ENCODE measurements around the gene LYL1.

LYL1 gene

DNA sequence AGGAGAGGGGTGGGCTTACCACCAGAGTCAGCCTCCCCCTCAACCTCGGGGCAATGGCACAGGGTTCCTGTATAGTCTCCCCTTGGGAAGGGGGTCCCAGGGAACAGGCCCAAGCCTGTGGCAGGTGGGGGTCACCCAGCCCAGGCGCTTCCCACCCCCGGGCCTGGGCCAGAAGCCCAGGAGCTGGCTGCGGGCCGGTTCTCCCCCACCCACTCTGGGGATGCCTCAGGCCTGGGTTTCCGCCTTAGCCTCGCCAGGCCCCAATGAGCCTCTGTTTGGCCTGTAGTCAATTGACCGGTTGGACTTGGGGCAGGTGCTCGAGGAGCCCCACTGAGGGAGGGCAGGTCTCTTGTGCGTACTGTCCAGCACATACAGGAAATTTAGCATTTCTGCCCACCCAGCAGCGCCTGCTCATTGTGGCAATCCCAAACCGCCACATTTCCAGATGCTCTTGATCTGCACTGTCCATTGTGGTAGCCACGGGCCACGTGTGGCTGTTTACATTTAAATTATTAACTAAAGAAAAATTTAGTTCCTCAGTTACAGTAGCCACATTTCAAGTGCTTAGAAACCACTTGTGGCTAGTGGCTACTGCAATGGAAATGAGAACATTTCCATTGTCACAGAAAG lies 9.9 kb downstream of the LYL1 start:
- DNase-seq (ENCODE audit: low read depth in 2 of 2) = no peak

DNA sequence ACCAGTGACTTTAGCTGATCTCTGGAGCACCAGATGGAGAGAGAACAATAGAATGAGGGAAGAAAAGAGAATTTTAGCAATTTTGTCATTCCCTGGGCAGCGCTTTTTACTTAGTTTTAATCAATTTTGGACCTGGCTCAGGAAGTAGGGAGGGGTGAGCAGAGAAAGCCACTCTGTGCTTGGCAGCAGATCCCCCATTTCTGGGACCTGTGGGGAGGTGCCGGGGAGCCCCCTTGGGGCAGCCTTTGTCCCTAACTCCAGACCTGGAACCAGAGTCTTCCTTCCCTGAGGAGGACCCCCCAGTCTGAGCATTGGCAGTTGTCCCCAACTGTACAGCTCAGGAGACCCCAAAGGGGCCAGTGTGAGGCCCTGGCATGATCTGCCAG lies 10.5 kb downstream of the LYL1 start:
- no peak for DNase-seq (ENCODE audit: low read depth in 2 of 2)

DNA sequence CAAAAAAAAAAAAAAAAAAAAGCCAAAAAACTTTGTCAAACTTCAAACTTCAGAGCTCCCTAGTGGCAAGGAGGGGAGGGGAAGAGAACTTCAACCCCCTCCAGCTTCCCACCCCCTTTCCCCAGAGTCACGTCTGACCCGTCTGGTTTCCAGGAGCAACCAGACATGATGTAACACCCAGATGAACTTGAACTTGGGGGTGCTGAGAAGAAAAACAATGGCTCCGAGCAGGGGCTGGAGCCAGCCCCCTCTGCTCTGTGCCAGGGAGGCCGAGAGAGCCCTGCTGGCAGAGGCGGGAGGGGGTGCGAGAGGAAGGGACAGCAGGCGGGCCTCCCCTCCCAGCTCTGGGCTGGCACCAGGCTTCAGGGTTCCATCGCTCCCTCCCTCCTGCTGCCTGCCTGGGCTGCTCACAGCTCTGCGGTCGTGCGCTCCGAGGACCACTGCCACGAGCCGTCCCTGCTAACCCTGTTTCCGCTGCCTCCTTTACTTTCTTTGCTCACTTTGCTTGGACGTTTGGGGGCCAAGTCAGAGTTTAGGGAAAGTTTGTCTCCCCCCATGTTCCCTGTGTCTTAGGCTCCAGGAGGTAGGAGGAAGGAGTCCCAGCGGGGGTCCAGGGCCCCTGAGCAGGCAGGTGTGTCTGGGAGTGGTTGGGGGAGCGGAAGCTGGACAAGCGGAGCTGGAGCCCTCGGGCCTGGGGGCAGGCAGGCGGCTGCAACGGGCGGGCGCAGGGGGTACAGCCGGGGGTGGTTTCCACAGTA lies 11.1 kb downstream of the LYL1 start:
- no peak for DNase-seq (ENCODE audit: low read depth in 2 of 2)

DNA sequence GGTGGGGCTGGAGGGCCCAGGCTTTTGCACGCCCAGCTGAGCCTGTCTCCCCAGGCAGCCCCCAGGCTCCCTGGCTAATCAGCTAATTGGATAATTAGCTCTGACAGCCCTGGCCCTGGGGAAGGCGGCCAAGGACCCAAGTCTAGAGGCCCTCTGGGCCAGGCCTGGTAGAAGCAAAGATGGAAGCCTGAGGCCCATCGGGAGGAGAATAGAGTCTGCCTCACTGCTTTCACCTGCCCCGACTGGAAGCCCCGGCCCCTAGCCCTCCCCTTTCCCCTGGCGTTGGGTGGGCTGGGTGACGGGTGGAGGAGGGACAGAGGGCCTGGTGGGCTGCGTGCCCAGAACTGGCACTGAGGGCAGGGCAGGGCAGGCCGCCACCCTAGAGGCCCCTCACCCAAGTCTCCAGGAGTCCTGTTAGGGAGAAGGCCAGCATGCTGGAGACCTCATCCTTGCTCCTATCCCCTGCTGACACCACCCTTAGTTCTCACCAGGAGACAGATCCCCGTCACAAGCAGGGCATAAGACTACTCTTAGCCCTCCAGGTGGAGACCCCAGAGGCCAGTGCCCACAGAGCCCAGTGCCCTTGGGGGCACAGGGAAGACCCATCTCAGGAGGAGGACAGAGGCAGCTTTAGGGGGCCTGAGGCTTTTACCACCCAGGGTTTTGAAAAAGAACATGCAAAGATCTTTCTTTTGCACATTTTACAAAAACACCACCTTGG lies 12.0 kb downstream of the LYL1 start:
- DNase-seq (ENCODE audit: low read depth in 2 of 2) = no peak

DNA sequence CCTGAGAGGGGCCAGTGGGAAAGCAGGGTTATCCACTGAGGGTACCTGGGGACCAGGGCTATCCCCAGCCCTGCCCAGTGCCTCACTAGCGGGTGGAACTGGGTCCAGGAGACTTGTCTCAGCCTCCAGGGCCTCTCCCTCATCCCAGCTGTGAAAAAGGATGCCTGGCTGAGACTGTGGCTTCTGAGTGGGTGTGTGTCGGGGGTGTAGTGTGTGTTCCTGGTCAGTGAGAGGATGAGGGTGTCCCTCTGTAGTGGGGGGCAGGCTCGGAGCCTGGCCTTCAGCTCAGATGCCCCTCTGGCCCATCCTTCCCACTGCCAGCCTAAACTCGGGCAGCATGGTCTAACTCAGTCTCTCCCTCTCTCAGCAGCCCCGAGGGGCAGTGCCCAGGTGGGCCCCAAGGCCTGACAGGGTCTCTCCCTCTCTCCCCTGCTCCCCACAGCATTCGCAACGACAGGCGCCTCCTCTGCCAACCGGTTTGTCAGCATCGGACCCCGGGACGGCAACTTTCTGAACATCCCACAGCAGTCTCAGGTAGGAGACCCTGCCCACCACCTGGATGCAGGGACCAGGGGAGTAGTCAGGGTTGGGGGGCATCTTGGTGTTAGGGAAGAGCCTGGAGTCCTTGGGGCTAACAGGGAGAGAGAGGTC lies 12.7 kb downstream of the LYL1 start:
- DNase-seq (ENCODE audit: low read depth in 2 of 2) = no peak

DNA sequence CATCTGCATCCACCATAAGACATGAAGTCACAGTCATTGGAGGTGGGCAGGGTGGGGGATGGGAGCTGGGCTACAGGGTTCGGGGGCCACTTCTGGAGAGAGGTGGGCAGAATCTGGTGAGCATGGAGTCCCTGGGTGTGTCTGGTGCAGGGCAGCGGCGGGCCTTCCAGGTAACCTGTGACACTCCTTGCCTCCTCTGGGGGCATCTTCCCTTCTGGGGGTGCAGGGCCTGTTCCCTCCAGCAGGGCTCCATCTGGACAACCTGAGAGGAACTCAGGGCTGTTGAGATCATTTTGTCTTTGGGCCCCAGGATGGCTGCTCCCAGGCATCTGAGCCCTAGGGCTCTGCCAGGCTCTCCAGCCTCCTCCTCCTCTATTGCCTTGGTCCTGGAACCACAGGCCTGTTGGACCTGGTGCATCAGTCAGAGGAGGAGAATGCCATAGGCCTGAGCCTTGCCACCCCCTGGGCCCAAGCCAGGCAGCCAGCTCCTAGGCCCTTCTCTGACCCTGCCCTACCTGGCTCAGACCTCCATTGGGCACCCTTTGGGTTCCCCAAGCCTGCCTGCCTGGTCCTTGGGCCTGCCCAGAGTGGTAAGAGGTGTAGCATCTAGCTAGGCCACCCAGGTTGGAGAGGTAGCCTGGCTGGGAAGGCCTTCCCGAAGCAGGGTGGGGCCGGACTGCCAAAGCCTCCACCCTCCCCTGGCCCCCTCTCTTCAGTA lies 13.4 kb downstream of the LYL1 start:
- no peak for DNase-seq (ENCODE audit: low read depth in 2 of 2)

DNA sequence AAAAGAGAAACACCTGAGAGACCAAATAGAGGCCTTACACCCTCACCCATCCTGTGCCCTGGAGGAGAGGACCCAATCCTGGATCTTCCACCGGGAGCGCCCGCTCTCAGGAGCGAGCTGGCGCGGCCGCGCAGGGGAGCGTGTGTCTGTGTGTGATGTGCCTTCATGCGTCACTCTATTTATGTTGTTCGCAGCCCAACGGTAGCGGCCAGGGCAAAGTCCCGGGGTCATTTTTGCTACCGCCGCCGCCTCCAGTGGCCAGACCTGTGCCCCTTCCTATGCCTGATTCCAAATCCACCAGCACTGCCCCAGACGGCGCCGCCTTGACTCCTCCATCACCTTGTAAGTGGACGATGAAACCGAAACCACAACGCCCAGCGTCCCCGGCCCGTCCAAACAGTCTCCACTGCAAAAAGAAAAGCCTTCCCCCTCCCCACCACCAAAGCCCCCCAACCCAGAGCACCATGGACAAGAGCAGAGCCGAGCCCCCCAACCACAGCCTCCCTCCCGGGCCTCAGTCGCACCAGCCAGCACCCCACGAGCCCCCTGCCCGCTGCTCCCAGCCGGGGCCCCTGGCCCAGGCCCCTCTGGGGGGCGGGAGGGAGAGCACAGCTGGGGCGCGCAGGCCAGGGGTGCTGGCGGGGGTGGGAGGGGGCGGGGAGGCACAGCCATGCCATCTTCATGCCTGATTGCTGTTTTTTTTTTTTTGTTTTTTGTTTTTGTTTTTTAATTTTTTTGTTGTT lies 14.7 kb downstream of the LYL1 start:
- DNase-seq (ENCODE audit: low read depth in 2 of 2) = no peak

DNA sequence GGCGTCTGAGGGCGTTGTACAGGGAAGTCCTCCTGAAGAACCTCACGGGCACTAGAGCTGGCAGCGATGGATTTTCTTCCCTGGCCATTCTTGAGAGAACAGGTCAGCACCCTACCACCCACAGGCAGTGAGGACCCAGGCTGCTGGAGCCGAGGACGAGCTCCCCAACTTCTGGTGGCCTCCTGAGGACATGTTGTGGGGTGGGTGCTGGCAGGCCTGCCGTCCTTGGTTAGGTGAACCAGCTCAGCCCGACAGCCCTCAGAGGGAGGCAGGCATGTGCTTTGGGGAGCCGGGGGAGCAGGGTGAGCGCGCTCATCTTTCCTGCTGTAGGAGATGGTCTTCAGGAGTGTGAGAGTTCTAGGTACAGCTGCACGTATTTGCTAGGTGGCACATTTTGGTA lies 15.4 kb downstream of the LYL1 start:
- no peak for DNase-seq (ENCODE audit: low read depth in 2 of 2)

DNA sequence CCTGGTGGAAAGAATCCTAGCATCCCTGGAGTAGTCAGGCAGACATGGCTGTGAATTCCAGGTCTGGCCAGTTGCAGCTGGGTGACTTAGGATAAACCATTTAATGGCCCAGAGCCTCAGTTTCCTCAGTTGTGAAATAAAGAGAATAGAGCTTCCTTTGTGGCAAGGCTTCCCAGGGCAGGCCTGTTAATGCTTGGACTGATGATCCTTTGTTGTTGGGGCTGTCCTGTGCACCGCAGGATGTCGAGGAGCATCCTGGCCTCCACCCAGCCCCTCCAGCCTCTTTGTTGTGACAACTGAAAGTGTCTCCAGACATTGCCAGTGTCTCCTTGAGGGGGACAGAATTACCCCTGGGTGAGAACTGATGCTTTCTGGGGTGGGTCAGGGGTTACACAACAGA lies 16.3 kb downstream of the LYL1 start:
- DNase-seq (ENCODE audit: low read depth in 2 of 2) = no peak

DNA sequence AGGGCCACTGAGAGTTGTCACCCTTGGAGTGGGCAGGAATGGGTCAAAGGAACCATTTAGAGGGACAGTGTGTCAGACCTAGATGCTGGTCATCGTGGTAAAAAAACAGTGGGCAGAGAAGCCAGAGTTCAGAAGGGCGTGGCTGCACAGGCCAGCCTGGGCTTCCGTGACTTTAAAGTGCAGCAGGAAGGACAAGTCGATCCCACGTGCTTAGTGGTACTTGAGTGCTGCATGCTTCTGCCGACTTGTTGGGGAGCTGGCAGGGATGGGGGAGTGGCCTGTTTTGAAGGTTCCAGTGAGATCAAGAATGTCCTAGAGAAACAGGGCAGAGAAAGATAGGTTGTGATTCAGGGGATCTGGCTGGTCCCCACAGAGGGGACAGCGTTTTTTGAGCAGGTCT lies 17.0 kb downstream of the LYL1 start:
- DNase-seq (ENCODE audit: low read depth in 2 of 2) = no peak

DNA sequence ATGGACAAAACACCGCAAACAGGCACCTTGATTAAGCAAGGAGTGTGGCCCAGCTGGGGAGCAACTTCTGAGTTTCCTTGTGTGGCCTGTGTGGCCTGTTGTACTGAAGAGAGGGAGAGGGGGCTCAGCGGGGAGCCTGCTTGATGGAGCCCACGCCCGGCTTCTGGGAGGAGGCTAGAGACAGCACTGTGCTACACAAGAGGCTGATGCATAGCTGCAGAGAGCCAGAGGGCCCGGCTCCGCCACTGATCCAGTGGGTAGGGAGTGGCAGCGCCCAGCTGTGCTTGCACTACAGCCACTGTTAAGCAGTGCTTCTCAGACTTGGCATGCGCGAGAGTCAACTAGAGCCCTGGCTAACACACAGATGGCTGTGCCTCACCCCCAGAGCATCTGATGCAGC lies 19.0 kb downstream of the LYL1 start:
- no peak for DNase-seq (ENCODE audit: low read depth in 2 of 2)

DNA sequence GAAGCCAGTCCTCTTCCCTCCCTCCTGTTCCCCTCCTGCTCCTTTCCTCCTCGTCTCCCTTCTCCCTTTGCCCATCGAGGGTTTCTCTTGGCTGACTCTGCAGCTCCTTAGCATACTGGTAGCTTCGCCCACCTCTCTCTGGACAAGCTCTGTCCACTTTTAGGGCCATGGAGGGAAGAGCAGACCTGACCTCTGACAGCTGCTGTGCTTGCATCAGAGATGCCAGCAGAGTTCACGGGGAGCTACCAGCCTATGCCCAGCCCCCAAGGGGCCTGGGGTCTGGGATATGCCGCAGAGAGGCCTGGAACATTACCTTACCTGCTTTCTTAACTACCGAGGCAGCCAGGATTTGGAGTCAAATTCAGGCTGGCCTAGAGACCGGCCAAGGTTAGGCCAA lies 19.7 kb downstream of the LYL1 start:
- no peak for DNase-seq (ENCODE audit: low read depth in 2 of 2)

DNA sequence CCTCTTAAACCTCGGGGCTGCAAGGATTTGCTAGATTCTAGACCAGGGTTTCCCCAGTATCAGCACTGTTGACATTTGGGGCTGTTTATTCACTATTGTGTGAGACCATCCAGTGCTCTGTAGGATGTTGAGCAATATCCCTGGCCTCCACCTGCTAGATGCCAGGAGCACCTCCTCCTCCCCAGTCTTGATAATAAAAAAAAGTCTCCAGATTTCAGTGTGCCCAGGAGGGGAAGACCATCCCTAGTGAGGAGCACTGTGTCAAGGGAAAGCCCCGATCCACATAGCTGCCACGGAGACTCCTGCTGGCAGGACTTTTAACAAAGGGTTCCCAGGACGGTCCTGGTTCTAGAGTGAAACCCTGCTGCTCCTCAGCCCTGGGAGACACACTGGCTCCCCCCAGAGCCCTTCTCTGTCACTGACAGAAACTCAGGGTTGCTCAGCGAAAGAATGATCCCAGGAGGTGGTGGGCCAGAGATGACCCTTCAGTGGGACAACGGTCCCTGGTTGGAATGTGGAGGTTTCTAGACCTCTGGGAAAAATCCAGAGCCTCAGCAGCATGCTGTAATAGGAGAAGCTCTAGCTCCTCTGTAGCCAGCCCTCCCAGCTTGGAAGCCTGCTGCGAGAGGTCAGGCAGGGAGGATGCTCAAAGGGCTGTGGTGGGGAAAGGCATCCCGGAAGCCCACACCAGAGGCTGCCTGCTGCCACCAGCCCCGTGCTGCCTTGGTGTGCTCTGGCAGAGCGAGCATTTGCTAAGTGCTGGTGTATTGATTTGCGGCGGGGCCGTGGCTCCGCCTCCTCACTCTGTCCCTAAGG lies 20.3 kb downstream of the LYL1 start:
- no peak for DNase-seq (ENCODE audit: low read depth in 2 of 2)

DNA sequence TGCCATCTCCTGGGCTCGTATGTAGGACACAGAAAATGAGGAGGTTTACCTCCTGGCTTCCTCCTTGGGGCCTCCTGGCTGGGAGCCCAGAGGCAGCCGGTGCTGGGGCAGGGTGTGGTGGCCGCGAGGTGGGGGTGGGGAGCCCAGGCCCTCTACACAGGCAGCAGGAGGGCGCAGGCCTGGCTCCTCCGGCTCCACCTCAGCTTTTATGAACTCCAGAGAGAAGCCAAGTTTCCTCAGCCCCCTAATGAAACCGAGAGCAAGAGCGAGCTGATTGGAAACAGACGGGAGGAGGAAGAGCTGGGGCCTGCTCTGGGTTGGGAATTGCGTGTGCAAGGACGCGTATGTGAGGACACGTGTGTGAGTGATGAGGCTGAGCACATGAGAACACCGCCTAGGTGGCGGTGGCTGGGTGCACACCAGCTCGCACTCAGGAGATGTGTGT lies 23.1 kb downstream of the LYL1 start:
- DNase-seq (ENCODE audit: low read depth in 2 of 2) = no peak

DNA sequence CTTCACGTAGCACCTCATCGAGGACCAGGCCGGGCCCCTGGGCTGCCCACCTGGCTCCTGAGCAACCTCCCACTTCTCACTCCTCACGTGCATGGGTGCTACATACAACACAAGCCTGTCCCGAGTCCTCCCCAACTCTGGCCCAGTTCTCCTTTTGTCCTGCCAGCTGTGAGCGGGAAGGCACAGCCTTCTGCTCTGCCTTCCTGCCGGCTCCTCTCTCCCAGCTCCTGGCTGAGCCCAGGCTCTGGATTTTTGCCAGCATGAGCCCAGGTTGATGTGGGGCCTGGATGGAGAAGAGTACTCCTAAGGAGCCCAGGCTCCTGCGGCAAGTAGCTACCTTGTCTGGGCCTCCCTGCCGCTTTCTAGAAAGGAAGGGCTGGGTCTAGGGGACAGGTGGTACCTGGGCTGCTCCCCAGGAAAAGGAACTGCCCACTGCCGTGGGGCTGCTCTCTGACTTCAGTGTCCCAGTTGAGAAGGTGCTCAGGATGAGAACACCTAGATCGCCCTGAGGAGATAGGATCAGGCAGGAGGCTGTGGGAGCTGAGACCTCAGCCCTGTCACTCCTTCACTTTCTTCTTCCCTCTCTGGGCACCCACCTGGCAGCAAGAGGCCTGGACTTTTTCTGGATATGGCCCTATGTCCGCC lies 23.6 kb downstream of the LYL1 start:
- no peak for DNase-seq (ENCODE audit: low read depth in 2 of 2)

DNA sequence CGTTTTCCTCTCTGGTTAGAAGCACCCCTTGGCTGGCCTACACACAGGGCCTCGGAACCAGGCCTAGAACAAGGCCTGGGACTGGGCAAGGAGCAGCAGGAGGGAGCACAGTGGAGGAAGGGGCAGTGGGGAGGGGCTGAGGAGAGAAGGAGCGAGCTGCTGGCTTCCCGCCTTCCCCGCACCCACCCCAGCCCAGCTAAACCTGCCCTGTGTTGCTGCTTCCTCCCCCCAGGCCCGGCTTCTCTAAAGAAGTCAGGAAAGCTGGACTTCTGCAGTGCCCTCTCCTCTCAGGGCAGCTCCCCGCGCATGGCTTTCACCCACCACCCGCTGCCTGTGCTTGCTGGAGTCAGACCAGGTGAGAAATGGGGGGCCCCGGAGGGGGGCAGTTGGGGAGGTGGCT lies 24.3 kb downstream of the LYL1 start:
- no peak for DNase-seq (ENCODE audit: low read depth in 2 of 2)

DNA sequence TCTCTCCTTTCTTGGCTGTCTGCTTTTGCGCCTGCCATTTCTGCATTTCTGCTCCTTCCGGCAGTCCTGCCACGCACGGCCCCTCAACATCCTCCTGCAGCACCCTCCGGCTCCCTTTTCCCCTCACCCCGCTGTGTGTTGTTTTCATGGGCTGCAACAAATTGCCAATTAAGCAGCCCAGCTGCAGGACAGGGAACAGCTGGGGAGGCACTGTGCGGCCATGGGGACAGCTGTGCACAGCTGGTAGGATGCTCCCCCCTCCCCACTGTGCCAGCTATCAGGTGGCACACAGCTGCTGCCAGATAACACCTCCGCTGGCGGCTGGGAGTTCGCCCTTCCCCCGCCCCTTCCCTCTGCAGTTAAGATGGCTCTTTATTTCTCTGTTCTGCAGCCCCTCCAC lies 25.4 kb downstream of the LYL1 start:
- no peak for DNase-seq (ENCODE audit: low read depth in 2 of 2)

DNA sequence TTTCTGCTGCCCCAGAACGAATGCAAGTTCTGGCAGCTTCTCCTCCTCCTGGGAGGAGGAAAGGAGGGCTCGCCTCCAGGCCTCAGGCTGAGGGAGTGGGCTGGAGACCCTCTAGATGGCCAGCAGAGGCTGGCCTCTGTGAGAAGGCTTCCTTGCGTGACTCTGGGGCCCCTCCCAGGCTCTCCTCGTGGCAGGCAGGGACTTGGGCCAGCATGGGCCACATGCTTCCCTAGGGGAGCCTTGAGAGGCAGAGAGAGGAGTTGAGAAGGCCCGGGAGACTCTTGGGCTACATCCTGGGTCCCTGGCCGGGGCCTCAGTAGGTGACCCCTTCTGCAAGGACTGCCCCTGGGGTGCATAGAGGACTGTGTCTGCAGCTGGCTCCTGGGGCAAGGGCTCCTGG lies 25.9 kb downstream of the LYL1 start:
- DNase-seq (ENCODE audit: low read depth in 2 of 2) = no peak

DNA sequence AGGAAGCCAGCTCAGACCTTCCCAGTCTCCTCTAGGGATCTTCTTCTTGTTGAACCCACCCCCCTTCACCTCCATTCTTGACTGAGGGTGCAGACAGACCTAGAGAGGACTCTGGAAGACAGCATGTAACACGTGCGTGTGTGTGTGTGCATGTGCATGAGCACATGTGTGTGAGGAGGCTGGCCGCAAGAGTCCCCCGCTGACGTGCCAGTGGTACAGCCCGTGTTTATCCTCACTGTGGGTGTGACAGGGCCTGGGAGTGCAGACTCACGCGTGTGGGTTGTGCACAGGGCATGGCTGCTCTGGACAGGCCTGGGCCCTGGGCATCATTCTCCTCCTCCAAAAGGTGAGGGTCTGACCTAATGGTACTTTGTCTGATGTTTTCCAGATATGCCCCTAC lies 26.3 kb downstream of the LYL1 start:
- DNase-seq (ENCODE audit: low read depth in 2 of 2) = no peak

DNA sequence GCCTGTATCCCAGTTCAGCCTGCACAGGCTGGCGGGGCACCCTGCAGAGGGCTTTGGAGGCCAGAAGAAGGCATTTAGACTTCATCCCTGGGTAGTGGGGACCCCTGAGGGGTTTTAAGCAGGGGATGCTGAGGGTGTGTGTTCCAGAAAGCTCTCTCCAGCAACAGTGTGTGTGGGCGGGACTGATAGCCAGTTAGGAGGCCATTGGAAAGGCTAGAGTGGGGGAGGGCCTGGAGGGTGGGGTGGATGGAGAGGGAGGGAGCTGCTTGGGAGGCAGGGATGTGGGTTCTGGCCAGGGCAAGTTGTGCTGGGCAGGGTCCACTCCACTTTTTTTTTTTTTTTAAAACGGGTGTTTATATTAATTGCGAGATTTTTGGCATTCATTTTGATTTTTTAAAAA lies 28.3 kb downstream of the LYL1 start:
- no peak for DNase-seq (ENCODE audit: low read depth in 2 of 2)

All from stimulated activated CD4-positive, alpha-beta T cell treated with anti-CD3 and anti-CD28 coated beads, Interleukin-1b, Interleukin-23, amount 100 ng/mL, for 4 hours (primary cell).